NCI-H345 treated with DMSO at 0.1 percent for 48 hours (cell line): ENCODE data around the gene CAPN14.

ENCODE experiments used
- DNase-seq: peaks from one replicate; lab custom pipeline; 2025; ENCODE audit not compliant: unreplicated experiment; lab: John Stamatoyannopoulos, UW

The CAPN14 gene

DNA sequence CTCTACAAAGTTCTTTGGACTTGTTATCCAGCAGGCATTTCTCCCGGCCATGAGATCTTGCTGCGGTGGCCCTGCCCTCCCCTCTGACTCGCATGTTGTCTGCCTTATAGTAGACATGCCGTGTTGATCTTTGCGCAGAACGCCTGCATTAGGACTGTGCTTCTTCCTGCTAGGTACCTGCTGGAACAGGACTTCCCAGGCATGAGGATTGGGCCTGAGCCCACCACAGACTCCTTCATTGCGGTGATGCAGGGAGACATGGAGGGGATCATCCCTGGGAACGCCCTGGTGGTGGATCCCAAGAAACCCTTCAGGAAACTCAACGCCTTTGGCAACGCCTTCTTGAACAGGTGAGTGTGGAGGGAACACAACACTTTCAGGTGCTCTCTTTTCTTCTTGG, 26.8 kb upstream of the CAPN14 start:
- DNase-seq: no peak

DNA sequence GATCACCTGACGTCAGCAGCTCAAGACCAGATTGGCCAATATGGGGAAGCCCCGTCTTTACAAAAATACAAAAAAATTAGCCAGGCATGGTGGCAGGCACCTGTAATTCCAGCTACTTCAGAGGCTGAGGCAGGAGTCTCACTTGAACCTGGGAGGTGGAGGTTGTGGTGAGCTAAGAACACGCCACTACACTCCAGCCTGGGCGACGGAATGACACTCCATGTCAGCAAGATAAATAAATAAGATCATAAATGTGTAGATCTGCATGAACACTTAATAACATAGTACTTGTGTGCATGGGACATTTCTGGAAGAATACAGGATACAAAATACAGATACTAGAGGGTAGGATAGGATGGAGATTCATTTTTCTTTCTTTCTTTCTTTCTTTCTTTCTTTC, 25.7 kb upstream of the CAPN14 start:
- DNase-seq: no peak

DNA sequence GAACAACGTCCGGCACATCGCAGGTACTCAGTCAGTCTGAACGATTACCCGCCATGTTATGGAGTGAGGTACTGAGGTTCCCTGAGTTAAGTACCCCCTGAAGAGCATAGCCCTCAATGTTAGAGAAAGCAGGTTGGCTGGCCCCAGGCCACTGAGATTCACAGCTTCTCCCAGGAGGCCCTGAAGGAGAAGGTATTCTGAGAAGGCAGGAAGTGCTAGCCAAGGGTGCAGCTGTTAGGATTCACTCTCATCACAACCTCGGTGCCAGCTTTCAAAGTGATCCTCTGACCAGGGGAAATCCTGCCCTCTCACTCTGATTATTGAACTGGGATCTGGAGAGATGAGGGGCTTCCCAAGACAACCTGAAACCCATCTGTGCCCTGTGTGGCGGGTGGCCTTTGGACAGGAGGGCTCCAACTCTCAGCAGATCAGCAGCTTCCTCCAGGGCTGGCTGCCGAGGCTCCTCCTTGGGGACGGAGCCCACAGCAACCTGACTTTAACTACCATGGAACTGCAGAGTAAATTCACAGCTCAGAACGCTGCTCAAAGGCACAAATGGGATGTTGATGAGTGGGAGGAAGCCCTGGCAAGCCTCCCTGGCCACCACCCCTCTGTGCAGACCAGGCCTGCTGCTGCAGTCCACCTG, 24.4 kb upstream of the CAPN14 start:
- DNase-seq: no peak

DNA sequence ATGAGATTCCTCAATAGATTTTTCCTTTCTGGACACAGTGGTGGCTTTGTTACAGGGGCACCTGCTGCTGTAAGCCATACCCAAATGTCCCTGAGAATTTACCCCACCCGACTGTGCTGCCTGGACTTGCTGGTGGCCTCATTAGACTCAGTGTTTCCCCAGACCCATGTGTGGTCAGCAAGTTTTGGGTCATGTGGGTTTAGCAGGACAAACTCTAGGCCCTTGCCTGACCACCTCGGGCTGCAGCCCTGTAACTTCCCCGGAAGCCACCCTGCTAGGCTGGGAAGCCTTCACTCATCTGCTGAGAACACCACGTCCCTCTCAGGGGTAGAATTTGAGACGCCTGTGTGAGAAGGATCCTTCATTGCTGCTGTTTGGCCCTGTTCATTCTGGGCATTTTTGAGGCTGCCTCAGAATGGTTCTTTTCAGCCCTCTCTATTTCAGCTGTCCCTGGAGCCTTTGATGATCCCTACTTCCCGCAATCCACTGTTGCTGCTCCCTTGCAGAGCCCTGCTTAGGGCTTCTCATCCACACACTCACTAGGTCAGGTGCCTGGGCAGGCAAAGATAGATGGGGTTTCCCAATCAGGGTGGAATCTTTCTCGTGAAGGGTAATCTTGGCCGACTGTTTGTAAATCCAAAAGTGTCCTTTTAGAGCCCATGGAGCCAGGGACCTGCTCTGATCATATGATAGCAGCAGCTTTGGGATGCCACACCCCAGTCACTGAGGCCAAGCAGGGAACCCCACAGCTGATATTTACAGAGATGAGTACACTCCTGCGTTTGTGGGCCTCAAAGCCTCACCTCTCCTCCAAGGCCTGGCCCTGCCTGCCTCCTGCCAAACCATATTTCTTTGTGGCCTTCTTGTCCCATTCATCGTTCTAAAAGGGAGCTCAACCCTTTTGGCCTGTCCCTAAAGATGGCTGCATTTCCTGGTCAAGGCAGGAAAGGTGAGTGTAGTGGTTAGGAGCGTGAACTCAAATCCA, 23.4 kb upstream of the CAPN14 start:
- DNase-seq: no peak

DNA sequence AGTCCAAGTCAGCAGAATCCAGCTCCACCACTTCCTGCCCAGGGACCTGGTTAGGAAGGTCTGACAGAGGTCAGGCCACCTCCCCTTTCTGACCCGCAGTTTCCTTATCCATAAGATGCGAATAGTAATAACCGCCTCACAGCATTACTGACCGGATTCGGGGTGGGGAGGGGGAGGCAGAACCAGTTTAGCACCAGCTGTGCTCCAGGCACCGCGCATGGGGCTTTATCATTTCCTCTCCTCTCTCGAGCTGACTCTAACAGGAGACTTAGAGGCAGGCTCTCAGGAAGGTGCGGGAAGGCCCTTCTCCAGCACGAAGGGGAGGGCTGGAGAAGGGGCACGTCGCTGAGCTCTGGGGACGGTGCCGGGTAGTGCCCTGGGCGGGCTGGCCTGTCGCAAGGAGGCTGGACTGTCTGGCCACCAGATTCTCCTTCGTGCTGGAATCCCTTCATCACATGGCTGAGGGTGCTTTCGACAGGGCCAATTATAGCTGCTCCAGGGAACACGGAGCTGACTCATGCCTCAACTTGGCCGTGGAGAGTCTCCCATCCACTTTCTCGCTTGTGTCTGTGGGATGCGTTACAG, 22.4 kb upstream of the CAPN14 start:
- no peak for DNase-seq

DNA sequence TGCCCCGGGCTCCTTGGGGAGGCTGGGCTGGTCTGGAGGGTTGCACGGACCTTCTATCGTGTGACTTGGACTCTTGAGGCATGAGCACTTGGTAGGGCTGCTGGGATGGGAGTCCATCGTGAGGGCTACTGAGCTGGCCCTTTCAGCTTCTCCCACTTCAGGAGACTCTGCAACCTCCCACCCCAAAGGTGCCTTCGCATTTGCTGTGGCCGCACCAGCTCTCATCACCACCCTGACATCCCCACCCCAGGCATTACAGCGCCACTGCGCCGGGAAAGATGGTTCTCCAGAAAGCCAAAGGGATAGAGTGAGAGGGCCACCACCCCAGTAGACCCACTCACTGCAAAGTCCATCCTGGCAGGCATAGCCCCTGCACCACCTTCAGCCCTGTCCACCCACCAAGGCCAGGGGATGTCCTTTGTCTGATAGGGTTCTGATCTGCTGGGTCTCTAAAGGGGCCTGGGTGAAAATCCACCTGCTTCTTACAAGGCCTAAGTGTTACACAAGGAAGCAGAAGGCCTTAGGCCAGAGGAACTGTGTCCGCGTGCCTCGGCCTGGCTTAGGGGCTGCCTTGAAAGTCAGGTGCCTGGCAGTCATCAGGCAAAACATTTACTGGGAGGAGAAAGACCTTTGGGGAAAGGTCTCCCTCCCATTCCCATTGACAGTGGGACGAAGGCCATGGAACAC, 21.7 kb upstream of the CAPN14 start:
- no peak for DNase-seq

DNA sequence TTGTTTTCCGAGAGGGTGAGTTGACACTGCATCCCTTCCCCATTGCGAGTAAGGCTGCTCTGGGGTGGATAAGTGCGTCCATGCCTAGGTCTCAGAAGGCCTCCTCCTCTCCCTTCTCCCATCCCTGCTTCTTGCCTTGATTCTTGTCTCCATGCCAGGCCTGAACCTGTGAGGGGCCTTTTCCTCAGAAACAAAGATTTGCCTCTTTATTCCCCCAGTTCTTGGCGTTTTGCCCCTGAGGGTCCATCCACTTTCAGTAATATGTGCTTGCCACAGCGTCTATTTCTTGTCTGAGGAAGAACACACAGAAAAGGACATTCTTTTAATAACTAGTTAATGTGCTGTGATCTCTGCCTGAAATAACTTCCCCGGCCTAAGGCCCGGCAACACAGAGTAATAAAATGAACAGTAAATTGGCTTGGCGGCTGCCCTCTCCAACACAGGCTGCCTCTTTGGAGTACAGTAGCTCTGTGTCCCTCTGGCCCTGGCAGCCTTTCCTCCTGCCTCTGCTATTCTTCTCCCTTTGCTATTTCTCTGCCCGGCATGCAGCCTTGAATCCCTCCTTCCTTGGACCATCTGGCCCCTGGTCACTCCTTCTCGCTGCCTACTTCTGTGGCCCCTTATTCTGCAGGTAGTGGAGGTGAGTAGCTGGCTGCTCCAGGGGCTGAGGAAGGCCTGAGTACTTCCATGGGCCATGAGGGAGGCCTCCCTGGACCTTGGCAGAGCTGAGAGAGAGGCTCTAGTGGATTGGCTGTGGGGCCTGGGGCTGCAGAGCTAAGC, 21.0 kb upstream of the CAPN14 start:
- DNase-seq: no peak

DNA sequence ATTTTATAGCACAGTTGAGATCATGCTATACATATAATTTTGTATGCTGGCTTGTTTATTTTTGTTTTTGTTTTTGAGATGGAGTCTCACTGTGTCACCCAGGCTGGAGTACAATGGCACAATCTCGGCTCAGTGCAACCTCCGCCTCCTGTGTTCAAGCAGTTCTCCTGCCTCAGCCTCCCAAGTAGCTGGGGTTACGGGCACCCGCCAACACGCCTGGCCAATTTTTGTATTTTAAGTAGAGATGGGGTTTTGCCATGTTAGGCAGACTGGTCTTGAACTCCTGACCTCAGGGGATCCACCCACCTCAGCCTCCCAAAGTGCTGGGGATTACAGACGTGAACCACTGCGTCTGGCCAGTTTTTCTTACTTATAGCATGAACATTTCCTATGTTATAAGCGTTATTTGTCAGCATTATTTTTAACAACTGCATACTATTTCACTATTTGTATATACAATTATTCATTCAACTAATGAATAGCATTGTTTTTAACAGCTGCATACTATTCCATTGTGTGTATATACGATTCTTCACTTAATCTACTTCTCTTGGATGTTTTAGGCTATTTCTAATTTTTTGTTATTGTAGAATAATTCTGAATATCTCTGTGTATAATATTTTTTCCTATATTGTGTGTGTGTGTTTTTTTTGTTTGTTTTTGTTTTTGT, 20.2 kb upstream of the CAPN14 start:
- no peak for DNase-seq

DNA sequence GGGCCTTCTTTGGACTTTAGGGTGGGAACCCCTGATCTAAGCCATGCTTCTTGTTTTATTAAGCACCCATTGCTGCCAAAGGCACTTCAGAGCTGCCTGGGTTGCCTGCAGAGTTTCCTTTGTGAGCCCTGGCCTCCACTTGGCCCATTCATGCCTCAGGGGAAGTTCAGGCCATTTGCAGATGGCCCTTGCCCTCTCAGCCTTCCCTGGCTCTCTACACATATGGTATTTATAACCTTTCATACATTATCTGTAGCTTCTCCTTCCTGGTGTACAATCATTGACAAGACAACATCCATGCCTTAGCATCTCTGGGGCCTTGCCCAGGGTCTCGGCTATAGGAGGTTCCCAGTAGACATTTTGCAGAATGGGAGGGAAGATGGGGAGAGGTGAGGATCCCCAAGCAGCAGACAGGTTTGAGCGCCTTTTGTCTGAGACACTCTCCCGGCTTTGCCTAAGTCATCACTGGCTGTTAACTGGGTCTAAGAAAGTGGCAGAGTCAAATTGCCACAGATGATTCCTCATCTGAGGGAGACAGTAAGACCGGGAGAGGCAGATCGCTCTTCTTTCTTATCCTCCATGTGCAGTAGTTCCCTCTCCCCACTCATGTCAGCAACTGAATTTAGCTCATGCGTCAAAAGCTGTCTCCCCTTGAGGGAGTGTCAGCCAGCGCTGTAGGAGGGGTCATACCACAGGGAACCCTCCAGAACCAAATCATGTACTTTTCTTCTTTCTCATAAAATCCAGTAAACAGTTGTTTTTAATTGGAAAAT, 19.3 kb upstream of the CAPN14 start:
- no peak for DNase-seq

DNA sequence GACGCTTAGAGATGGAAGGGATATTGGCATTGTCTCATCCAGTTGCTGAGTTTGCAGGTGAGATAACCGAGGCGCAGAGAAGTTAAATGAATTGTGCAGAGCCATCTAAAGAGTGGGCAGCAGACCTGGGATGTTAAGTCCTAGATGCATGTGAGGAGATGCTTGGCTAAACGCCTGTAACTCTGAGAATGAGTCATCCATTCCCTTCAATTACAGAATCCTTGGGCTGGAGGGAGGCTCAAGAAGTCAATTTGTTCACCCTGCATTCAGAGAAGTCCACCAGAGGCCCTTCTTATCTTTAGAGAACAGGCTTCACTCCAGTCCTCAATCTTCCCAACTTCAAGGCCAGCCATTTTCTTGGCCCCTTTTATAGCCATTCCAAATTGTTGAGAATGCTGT, 18.2 kb upstream of the CAPN14 start:
- no peak for DNase-seq

DNA sequence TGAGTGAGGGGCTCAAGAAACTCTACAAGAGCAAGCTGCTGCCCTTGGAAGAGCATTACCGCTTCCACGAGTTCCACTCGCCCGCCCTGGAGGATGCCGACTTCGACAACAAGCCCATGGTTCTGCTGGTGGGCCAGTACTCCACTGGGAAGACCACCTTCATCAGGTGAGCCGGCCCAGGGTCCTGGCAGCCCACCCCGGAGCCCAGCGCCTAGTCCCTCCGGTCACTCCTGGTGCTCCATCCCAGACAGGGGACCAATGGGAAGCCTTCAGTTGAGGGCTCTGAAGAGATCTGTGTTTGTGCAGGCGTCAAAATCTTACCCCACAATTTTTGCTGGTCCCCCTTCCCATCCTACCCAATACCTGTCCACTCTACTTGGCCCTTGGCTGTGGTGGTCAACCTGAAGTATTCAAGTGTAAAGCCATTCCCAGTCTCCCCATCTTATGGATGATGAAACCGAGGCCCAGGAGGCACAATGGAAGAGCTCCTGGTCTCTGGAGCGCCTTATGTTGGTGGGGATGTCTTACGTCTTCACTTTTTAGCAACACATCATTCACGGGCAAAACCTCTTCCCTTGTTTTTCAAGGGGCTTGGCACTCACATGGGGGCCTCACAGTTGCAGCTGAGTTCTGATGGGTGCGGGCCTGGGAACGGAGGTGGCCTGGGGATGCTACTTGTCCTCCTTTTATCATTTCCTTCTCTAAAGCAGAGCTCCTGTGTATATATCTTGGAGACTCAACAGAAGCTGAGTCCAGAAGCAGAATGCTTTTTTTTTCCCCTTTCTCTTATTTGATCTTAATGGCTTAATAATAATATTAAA, 17.6 kb upstream of the CAPN14 start:
- DNase-seq: no peak

DNA sequence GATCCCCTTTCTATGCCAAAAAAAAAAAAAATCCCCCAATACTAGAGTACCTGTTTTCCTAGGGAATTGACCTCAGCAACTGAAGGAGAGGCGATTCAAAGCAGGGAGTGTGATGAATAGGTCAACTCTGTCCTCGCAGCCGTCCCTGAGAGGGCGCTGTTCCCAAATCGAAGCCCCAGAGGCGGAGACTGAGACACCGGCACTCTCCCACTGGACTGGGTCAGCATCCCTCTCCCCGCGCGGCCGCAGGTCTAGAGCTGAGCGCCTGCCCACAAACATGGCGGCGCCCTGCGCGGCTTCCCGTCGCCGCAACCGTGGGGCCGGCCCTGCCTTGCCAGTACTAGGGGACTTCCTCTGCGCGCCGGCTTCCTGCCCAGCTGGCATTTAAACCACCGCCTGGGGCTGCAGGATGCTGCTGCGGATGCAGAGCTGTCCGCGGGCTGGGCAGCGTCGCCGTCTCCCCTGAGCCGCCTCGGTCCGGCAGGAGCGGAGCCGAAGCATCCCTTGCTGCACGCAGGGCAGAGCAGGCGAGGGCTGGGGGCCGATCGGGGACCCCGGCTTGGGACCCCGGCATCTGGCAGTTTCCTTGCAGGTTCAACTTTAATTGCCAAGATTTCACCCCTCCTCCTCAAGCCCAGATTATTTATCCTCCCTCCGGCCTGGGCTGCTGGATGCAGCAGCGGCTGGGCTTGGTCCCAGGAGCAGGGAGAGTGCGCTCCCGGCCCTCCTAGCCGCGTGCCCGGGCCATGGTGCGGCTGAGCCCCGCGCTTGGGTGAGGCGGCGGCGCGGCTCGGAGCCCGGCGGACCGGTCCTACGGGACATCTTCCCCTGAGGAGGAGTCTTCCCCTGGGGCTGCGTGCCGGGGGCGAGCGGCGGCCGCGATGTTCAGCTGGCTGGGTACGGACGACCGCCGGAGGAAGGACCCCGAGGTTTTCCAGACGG, 16.7 kb upstream of the CAPN14 start, which contains the start of gene EHD3:
TSS of gene EHD3 (plus strand) at position 412 of the 942 bp plus-strand sequence. CDS start at position 882, 470 bp downstream.
- peak; percentile 94 for DNase-seq

DNA sequence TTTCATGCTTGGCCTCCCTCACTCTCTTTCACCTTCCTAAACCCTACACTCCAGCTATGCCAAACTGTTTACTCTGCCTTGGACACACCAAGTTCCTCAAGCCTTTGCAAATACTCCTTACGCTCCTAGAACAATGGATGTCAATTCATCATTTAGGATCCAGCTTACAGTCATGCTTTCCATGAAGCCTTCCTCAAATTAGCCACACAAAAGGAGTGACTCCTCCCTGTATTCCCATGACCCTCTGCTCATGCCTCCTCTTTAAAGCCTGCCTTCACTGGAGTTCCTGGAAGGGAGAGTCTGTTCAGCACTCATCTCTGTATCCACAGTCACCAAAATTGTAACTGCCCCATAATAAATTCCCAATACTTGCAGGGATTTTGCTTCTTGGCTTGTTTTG, 15.9 kb upstream of the CAPN14 start:
- peak; percentile 22 for DNase-seq

DNA sequence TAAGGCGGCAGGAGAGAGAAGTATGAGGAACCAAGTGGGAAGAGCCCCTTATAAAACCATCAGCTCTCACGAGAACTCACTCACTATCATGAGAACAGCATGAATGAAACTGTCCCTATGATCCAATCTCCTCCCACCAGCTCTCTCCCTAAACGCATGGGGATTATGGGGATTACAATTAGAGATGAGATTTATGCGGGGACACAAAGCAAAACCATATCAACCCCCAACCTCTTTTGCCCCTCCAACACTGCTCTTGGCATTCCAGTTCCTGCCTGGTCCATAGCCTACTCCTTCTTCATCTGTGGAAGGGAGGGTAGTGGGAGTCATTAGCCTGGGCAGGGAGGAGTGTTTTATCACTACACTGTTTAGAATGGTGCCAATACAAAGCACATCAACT, 15.3 kb upstream of the CAPN14 start:
- DNase-seq: no peak

DNA sequence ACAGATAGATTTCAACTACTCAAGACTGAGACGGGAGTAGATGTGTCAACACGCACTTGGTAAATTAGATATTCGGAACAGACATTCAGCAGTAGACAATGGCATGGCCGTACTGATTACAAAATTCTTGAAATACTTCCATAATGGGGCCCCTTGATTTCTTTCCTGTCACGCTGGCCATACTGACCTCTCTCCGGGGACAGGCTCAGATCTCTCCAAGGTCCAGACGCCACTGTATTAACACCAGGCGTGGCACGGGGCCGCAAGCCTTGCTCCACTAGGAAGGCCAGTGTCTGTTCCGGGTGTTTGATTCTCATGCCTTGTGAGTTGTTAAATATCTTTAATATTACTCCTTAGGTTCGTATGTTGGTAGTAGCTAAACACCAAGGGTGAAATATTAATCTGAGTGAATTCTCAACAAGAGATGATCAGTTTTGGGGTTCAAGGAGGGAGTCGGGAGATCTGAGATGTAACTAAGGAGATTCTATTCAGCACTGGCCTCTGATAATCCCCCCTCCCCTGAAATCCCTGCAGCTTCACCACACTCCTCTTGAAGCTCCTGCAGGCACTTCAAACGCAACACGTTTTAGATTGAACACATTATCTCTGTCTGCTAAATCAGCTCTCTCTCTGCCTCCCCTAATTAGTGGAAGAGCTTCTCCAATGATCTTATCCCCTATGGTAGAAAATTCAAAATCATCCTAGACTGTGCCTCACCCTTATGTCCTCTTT, 14.4 kb upstream of the CAPN14 start:
- DNase-seq: no peak

DNA sequence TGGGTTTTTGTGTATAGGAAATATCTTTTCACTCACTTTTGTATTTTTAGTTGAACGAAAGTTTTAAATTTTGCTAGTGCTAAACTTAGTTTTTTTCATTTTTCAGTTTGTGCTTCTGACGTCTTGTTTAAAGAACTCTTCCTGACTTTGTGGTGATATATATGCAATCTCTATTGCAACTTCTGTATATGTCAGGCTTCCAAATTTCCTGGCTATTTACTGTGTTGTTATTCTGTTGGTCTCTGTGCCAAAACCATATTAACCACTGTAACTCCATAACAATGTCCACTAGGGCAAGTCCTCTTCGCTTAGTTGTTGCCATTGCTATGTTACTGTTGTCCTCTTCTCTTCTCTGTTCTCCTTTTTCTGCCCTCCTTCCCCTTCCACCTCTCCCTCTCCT, 13.4 kb upstream of the CAPN14 start:
- DNase-seq: no peak

DNA sequence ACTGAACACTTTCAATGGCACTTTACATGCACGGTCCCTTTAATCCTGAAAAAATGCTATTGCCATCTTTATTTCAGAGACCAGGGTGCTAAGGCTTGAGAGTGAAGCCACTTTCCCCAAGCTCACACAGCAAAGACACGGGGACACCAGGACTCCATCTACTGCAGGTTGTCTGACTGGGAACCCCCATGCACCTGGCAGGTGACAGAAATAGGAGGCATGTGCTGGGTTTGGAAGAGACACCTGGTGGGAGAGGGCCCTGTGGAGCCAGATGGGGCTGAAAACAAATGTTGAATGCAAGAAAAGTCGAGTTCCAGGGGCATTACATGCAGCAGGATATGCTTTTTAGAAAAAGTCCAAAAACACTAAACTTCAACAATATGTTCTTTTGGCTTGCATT, 11.4 kb upstream of the CAPN14 start:
- DNase-seq: no peak
